Astrocyte of the spinal cord (primary cell): Measurements from ENCODE around the gene PROM2.

Source experiments
- DNase-seq: peaks from one replicate; pipeline ENCODE4 v3.0.0; 2011; ENCODE audit warnings: low read depth, low spot score
- H3K4me3 ChIP-seq: 2 replicates; pipeline ENCODE4 v1.5.1; 2011; ENCODE audit warnings: low read depth, mild to moderate bottlenecking, low read length, moderate library complexity
- in situ Hi-C: cut with HindIII; loops from 2 replicates; pipeline ENCODE4 v1.10.0; 2017; ENCODE audit warnings: low sequenced_read_pairs
- TF ChIP-seq, protein P1 (sequence below): IDR thresholded peaks from 2 replicates; pipeline ENCODE4 v1.5.1; 2012; ENCODE audit warnings: low read depth, mild to moderate bottlenecking, low read length, inconsistent platforms

The PROM2 gene

DNA sequence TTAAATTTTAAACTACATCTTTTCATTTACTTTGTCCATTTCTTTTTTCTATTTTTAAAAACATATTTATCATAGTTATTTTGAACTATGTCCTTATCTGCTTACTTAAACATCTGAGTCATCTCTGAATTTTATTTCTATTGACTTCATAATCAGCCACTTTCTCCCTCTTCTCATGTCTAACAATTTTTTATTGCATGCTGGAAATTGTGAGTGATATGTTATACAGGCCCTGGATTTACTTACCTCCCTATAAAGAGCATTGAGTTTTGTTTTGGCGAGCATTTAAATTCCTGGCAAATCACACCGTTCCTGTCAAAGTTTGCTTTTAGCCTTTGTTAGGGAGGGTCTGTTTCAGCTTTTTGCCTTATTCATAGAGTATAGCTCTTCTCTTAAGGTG, 62.2 kb downstream of the PROM2 start:
- no peak for DNase-seq
- no peak overlapping the region for H3K4me3 ChIP-seq
- in situ Hi-C loops: no loop called here
- TF ChIP-seq, protein P1, sequence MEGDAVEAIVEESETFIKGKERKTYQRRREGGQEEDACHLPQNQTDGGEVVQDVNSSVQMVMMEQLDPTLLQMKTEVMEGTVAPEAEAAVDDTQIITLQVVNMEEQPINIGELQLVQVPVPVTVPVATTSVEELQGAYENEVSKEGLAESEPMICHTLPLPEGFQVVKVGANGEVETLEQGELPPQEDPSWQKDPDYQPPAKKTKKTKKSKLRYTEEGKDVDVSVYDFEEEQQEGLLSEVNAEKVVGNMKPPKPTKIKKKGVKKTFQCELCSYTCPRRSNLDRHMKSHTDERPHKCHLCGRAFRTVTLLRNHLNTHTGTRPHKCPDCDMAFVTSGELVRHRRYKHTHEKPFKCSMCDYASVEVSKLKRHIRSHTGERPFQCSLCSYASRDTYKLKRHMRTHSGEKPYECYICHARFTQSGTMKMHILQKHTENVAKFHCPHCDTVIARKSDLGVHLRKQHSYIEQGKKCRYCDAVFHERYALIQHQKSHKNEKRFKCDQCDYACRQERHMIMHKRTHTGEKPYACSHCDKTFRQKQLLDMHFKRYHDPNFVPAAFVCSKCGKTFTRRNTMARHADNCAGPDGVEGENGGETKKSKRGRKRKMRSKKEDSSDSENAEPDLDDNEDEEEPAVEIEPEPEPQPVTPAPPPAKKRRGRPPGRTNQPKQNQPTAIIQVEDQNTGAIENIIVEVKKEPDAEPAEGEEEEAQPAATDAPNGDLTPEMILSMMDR: no peak

DNA sequence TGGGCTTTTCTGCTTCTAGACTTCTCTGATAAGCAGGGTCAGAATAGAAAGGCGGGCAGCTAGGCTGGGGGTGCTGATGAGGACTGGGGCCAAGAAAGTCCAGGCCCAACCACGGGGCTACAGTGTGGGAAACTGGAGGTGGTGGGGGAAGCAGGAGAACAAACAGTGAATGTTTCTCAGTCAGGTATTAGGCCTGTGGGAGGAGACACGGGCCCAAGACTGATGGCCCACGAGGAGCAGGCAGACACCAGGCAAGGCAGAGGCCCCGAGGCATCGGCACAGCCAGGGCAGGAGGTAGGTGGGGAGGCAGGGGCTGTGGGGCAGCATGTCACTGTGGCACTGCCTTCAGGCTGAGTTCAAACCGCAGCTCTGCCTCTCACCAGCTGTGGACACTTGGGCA, 63.6 kb downstream of the PROM2 start:
- TF ChIP-seq, protein P1: no peak
- H3K4me3 ChIP-seq: no peak overlapping the region
- DNase-seq: no peak
- in situ Hi-C loops: no loop called here
